ENCODE data around the gene TUT7. TPM values are rescaled to one million over a fixed set of nuclear protein-coding genes. Genes with fewer than 3 reads are reported as not detected.

TUT7 gene
- total RNA-seq, 1 donor from 2014 or later = 26.4 TPM

DNA sequence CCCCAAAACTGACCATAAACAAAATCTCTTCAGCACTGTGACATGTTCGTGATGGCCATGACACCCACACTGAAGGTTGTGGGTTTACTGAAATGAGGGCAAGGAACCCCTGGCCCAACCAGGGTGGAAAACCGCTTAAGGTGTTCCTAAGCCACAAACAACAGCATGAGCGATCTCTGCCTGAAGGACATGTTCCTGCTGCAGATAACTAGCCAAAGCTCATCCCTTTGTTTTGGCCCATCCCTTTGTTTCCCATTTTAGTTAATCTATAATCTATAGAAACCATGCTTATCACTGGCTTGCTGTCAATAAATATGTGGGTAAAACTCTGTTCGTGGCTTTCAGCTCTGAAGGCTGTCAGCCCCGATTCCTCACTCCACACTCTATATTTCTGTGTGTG lies 21.8 kb upstream of the TUT7 start:
- no peaks in the 10 kb centered on the region for H3K36me3 ChIP-seq (ENCODE audit: control insufficient read depth, insufficient read depth, low read length)
- DNase-seq (ENCODE audit: low read depth) = no peak
- no peak overlapping the region for H3K4me3 ChIP-seq (ENCODE audit: low read depth, low read length)
- H3K27me3 ChIP-seq (ENCODE audit: control insufficient read depth, insufficient read depth, low read length) = no peaks in the 10 kb centered on the region
- TF ChIP-seq, protein P1, sequence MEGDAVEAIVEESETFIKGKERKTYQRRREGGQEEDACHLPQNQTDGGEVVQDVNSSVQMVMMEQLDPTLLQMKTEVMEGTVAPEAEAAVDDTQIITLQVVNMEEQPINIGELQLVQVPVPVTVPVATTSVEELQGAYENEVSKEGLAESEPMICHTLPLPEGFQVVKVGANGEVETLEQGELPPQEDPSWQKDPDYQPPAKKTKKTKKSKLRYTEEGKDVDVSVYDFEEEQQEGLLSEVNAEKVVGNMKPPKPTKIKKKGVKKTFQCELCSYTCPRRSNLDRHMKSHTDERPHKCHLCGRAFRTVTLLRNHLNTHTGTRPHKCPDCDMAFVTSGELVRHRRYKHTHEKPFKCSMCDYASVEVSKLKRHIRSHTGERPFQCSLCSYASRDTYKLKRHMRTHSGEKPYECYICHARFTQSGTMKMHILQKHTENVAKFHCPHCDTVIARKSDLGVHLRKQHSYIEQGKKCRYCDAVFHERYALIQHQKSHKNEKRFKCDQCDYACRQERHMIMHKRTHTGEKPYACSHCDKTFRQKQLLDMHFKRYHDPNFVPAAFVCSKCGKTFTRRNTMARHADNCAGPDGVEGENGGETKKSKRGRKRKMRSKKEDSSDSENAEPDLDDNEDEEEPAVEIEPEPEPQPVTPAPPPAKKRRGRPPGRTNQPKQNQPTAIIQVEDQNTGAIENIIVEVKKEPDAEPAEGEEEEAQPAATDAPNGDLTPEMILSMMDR (IDR thresholded peaks at IDR 0.05; ENCODE audit: insufficient read depth, low read length, poor library complexity, severe bottlenecking) = no peak

DNA sequence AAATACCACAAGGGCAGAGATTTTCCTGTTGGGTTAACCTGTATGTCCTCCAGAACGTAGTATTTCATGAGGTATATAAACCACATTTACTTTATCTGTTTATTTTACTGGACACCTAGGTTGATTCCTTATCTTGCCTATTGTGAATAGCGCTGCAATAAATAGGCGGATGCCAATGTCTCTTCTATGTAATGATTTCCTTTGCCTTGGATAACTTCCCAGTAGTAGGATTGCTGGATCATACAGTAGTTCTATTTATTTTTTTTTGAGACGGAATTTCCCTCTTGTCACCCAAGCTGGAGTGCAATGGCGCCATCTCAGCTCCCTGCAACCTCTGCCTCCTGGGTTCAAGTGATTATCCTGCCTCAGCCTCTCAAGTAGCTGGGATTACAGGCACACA lies 15.6 kb upstream of the TUT7 start:
- Histone ChIP-seq H3K36me3 (ENCODE audit: control insufficient read depth, insufficient read depth, low read length) (no peaks in the 10 kb centered on the region), H3K27me3 (ENCODE audit: control insufficient read depth, insufficient read depth, low read length) (no peaks in the 10 kb centered on the region), H3K4me3 (ENCODE audit: low read depth, low read length) (no peak overlapping the region)
- TF ChIP-seq, protein P1 (IDR thresholded peaks at IDR 0.05; ENCODE audit: insufficient read depth, low read length, poor library complexity, severe bottlenecking) = no peak
- no peak for DNase-seq (ENCODE audit: low read depth)

DNA sequence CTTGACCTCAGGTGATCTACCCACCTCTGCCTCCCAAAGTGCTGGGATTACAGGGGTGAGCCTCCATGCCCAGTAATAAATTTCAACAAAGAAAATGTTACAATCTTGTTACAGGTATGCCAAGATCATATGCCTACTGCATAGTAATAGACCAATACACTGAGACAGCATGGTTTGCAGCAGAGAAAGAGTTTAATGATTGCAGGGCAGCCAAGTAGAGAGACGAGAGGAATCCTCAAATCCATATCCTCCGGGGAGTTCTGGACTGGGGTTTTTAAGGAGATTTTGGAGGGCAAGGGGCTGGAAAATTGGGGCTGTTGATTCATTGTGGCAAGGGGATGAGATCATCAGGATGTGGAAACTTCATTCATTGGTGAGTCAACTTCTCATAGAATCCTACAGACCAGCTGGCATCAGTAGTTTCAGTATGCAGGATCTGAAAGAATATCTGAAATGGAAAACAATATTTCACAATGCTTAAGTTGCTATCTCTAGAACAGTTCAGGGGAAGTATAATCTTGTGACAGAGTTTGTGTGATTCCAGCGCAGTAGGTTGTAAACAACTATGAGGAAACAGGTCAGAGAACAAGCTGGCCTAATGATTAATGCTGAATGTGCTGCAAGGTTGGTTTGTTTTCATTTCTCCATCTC lies 14.8 kb upstream of the TUT7 start:
- DNase-seq (ENCODE audit: low read depth) = no peak
- TF ChIP-seq, protein P1 (IDR thresholded peaks at IDR 0.05; ENCODE audit: insufficient read depth, low read length, poor library complexity, severe bottlenecking) = no peak

DNA sequence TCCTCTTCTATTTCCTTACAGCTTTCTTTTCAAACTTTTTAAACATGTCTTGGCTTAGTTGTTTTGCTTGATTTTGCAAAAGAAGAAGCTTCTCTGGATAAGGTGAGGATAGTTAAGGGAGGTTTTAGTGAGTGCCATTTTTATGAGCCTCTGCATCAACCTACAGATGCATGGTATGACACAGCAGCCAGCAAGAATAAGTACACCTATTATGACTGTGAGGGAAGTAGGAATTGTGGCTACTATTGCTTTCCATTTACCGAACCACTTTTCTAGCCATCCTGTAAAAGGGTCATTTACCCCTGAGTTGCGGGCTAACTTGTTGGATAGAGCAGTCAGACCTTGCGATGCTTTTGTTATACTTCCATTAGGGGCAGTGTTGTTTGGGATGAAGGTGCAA lies 7.0 kb upstream of the TUT7 start:
- no peak overlapping the region for H3K4me3 ChIP-seq (ENCODE audit: low read depth, low read length)
- DNase-seq (ENCODE audit: low read depth) = no peak
- no peaks in the 10 kb centered on the region for H3K27me3 ChIP-seq (ENCODE audit: control insufficient read depth, insufficient read depth, low read length)
- H3K36me3 ChIP-seq (ENCODE audit: control insufficient read depth, insufficient read depth, low read length) = no peaks in the 10 kb centered on the region
- TF ChIP-seq, protein P1 (IDR thresholded peaks at IDR 0.05; ENCODE audit: insufficient read depth, low read length, poor library complexity, severe bottlenecking) = no peak

More for the DNA sequence above, 14.8 kb upstream of the TUT7 start:
- H3K27me3 ChIP-seq (ENCODE audit: control insufficient read depth, insufficient read depth, low read length) = no peaks in the 10 kb centered on the region
- H3K36me3 ChIP-seq (ENCODE audit: control insufficient read depth, insufficient read depth, low read length) = no peaks in the 10 kb centered on the region
- no peak overlapping the region for H3K4me3 ChIP-seq (ENCODE audit: low read depth, low read length)

DNA sequence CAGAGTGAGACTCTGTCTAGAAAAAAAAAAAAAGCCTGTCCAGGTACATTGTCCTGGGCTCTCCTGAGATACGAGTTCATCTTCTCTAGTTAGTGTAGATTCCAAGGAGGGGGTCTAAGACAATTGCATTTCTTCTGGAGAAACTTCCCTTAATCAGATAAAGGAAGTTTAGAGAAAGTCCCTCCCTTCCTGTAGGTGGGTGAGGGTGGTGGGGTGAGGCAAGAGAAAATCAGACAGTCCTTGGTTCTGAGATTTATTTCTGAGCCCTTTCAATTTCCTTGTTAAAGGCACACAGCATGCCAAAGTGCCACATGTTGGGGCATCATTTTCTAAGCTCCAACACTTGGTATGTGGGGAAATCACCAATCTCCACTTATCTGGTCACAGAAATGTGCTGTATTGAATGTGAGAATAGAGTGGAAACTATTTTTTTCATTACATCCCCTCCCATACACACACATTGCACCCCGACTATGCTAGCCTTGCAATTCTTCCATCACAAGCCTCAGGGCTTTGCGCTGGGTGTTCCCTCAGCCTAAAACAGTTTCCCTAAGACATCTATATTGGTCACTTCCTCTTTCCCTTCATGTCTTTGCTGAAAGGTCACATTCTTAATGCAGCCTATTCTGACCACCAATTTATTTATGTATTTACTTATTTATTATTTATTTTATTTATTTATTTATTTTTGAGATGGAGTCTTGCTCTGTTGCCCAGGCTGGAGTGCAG lies 5.1 kb upstream of the TUT7 start:
- Histone ChIP-seq H3K4me3 (ENCODE audit: low read depth, low read length) (no peak overlapping the region), H3K27me3 (ENCODE audit: control insufficient read depth, insufficient read depth, low read length) (no peaks in the 10 kb centered on the region), H3K36me3 (ENCODE audit: control insufficient read depth, insufficient read depth, low read length) (no peaks in the 10 kb centered on the region)
- no peak for DNase-seq (ENCODE audit: low read depth)
- TF ChIP-seq, protein P1 (IDR thresholded peaks at IDR 0.05; ENCODE audit: insufficient read depth, low read length, poor library complexity, severe bottlenecking) = no peak

All from kidney epithelial cell (primary cell).